Heart right ventricle (tissue), 16 donors: ENCODE results near the gene ABO. TPM values are rescaled to one million over a fixed set of nuclear protein-coding genes. Genes with fewer than 3 reads are reported as not detected.
"Not testable (repeated sequence)": the region's sequence is repeated elsewhere in the genome, so short reads cannot be mapped to it uniquely, and the experiment has no call there.

Experiments
- ATAC-seq, 8 donors: fragments of 200-7000 bp; cut with Tn5 transposase; one replicate each; pipeline ENCODE4 v1.9.1; 2020; ENCODE audit warnings: mild to moderate bottlenecking in 8 of 8, moderate library complexity in 8 of 8, moderate number of reproducible peaks in 1 of 8
- DNase-seq, 2 donors: peaks; one replicate each; pipeline ENCODE4 v3.0.0-alpha.2; 2020
- H3K27ac ChIP-seq, 10 donors: fragments of 200-600 bp; sonication (generic) in 2 of 10; one replicate each; pipeline versions ENCODE4 v1.5.0 to v1.8.0; 2020 to 2022; ENCODE audit warnings: mild to moderate bottlenecking in 3 of 10
- H3K27me3 ChIP-seq, 7 donors: fragments of 200-600 bp; one replicate each; pipeline ENCODE4 v1.8.0; 2021 to 2022; ENCODE audit warnings: mild to moderate bottlenecking in 2 of 7
- H3K36me3 ChIP-seq, 9 donors: fragments of 200-600 bp; sonication (generic) in 1 of 9; one replicate each; pipeline versions ENCODE4 v1.5.0 to v1.8.0; 2020 to 2022; ENCODE audit warnings: mild to moderate bottlenecking in 2 of 9
- H3K4me1 ChIP-seq, 9 donors: fragments of 200-600 bp; sonication (generic) in 1 of 9; one replicate each; pipeline versions ENCODE4 v1.5.0 to v1.8.0; 2020 to 2022; ENCODE audit warnings: mild to moderate bottlenecking in 4 of 9
- H3K4me3 ChIP-seq, 10 donors: fragments of 200-600 bp; sonication (generic) in 2 of 10; one replicate each; pipeline versions ENCODE4 v1.5.0 to v1.8.0; 2020 to 2022; ENCODE audit warnings: mild to moderate bottlenecking in 7 of 10, moderate library complexity in 2 of 10
- H3K9me3 ChIP-seq, 11 donors: fragments of 200-600 bp in 10 of 11; sonication (generic) in 2 of 11; one replicate each; pipeline versions ENCODE4 v1.5.0 to v1.8.0; 2013 to 2022; ENCODE audit warnings: mild to moderate bottlenecking in 2 of 11, control low read depth in 1 of 11, moderate library complexity in 1 of 11
- WGBS, 2 donors: extraction: QIAGEN DNeasy Blood & Tissue Kit; methylation state at CpG; one replicate each; pipeline ENCODE4 v1.1.7; 2013; ENCODE audit warnings: inconsistent platforms in 1 of 2; 5-methylcytosine and 5-hydroxymethylcytosine counted together
- intact Hi-C, 10 donors: fragments of 100-400 bp; cut with DNase I; formaldehyde crosslinking; loops; one replicate each; pipeline versions ENCODE4 v1.11.1 to v1.14.2; 2022
- polyA plus RNA-seq, 2 donors: library from polyadenylated mRNA; stranded (reverse); fragments of 200-250 nt; gene quantifications; one replicate each; pipeline ENCODE4 v1.2.3, GENCODE V29; 2013
- total RNA-seq, 10 donors: library from RNA; stranded (reverse); fragmentation: NEBNext Ultra II Directional in 3 of 10; extraction: Animal tissue kit (Norgen Biotek cat#: 25700) in 3 of 10; gene quantifications; one replicate each; pipeline versions ENCODE4 v1.2.1 to v1.2.4, GENCODE V29; 2021 to 2023
- TF ChIP-seq, protein P1 (sequence below), 9 donors: fragments of 200-600 bp; sonication (generic) in 2 of 9; IDR thresholded peaks; one replicate each; pipeline versions ENCODE4 v1.5.0 to v1.8.0; 2021 to 2022; ENCODE audit warnings: antibody characterized with exemption in 9 of 9, mild to moderate bottlenecking in 5 of 9, moderate library complexity in 1 of 9
- donor health status: Arrhythmogenic right ventricular cardiomyopathy.
- donor health status: ischemic (EF 13 %, LVEDD 7.1; RV severe dilation, severe dysfunction).
- donor health status: healthy with polysubstance abuse.
- donor health status: DM: no; HTN: yes; CAD: no.
- donor health status: DM: no; HTN: no; CAD: no.
- donor health status: ischemic (EF 25% LVEDD 6.9; RV normal size, moderate dysfunction).
- donor health status: ischemic (EF 25% LVEDD 5.7; RV mildly dilated, moderate dysfunction).
- donor health status: healthy.
- donor health status: DM: yes; HTN: yes; CAD: no.
- donor health status: Ischemic cardiomyopathy.
- donor health status: ischemic (EF 35%, LVEDD 5.7; RV mildly dilated, moderate dysfunction).
- donor health status: nonischemic (EF 11% LVEDD 7.7; RV severe dilation, severe dysfunction).
- donor health status: DM: yes; HTN: yes; CAD: no.
- donor health status: PGD.
- donor health status: ischemic (EF 29% LVEDD 5.4; RV normal size, mild dysfunction).
- donor health status: nonischemic (EF 23%, LVEDD 6.1; RV moderate dilation, normal function).

The ABO gene
- total and polyA plus RNA-seq, 12 donors = 0.25 to 2.9 (median 1.6) TPM

DNA sequence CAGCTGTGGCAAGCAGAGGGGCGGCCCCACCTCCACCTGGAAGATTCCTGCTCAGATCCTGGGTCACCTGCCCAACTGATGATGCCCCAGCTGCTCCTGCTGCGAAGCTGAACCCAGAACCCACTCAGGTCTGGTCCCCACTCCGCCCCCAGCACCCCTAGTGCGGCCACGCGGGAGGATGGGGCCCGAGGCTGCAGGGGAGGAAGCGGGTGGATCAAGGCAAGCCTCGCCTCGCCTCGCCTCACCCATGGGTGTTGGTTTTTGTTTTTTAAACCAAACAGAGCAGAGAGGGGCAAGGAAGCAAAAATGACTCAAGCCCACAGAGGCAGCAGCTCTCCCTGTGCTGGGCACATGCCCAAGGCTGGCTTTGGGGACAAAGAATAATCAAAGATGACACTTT, 23.2 kb downstream of the ABO start:
- Histone ChIP-seq H3K27ac (peak overlapping the region in 5 of 10 donors; percentile 55 to 65 (median 64)), H3K36me3 (peaks cover 0 to 4% (median 0%) of the 10 kb centered on the region in 9 donors), H3K4me3 (peak overlapping the region in 6 of 10 donors; percentile 14 to 36 (median 21)), H3K9me3 (peaks cover 0 to 11% (median 0%) of the 10 kb centered on the region in 11 donors), H3K4me1 (peaks cover 5 to 34% (median 15%) of the 10 kb centered on the region in 9 donors), H3K27me3 (peaks cover 0 to 9% (median 0%) of the 10 kb centered on the region in 7 donors)
- 85 to 87% methylated on average over 11 of the region's 11 CpGs for WGBS, 2 donors
- DNase-seq = no peak
- intact Hi-C loops = no loop called here
- peak in 2 of 8 donors; percentile 22 to 29 for ATAC-seq
- TF ChIP-seq, protein P1, sequence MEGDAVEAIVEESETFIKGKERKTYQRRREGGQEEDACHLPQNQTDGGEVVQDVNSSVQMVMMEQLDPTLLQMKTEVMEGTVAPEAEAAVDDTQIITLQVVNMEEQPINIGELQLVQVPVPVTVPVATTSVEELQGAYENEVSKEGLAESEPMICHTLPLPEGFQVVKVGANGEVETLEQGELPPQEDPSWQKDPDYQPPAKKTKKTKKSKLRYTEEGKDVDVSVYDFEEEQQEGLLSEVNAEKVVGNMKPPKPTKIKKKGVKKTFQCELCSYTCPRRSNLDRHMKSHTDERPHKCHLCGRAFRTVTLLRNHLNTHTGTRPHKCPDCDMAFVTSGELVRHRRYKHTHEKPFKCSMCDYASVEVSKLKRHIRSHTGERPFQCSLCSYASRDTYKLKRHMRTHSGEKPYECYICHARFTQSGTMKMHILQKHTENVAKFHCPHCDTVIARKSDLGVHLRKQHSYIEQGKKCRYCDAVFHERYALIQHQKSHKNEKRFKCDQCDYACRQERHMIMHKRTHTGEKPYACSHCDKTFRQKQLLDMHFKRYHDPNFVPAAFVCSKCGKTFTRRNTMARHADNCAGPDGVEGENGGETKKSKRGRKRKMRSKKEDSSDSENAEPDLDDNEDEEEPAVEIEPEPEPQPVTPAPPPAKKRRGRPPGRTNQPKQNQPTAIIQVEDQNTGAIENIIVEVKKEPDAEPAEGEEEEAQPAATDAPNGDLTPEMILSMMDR (IDR thresholded peaks at IDR 0.05) = no peak

DNA sequence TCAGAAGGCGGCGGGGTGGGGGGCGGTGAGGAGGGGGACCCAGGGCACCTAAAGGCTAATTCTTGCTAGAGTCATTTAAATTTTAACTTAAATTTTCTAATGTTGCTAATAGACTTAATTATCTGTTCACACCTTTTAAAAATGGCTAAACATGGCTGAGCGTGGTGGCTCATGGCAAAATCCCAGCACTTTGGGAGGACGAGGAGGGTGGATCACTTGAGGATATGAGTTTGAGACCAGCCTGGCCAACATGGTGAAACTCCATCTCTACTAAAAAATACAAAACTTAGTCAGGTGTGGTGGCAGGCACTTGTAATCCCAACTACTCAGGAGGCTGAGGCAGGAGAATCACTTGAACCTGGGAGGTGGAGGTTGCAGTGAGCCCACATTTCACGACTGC, 23.8 kb downstream of the ABO start:
- H3K36me3 ChIP-seq, ATAC-seq, intact Hi-C loops, H3K4me3 ChIP-seq, DNase-seq: not testable (repeated sequence)
- peaks cover under 1 to 29% (median 9%) of the 10 kb centered on the region in 9 donors for H3K4me1 ChIP-seq
- peaks cover 0 to 11% (median 0%) of the 10 kb centered on the region in 11 donors for H3K9me3 ChIP-seq
- 85 to 88% methylated on average over 6 of the region's 6 CpGs for WGBS, 2 donors
- peak overlapping the region in 1 of 10 donors; percentile 64 for H3K27ac ChIP-seq
- H3K27me3 ChIP-seq = peaks cover 0 to 14% (median 0%) of the 10 kb centered on the region in 7 donors

DNA sequence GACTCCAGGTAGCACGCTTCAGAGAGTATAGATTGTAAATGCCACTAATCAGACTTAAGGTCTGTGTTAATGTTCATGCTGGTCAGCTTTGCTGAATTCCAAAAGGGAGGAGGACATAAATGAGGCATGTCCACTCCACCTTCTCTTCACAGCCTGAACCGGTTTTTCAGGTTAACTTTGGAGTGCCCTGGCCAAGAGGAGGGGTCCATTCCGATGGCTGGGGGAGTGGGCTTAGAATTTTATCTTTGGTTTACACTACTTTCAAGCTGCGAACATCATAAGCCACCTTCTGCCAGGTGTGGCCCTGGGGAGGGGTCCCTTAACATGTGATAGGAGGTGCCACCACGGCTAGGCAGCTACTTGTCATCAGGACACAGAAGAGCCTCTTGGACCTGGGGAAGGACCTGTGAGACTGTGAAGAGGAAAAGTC, 24.2 kb downstream of the ABO start:
- ATAC-seq (no peak), DNase-seq (no peak)
- Histone ChIP-seq H3K27ac (no peak overlapping the region), H3K4me1 (peaks cover 0 to 24% (median 7%) of the 10 kb centered on the region in 9 donors), H3K27me3 (peaks cover 0 to 14% (median 0%) of the 10 kb centered on the region in 7 donors), H3K36me3 (peaks cover 0 to 4% (median 0%) of the 10 kb centered on the region in 9 donors), H3K9me3 (peaks cover 0 to 11% (median 0%) of the 10 kb centered on the region in 11 donors), H3K4me3 (no peak overlapping the region)
- WGBS, 2 donors = 69 to 77% methylated on average over 5 of the region's 5 CpGs
- TF ChIP-seq, protein P1 (IDR thresholded peaks at IDR 0.05) = no peak
- intact Hi-C loops = no loop called here

DNA sequence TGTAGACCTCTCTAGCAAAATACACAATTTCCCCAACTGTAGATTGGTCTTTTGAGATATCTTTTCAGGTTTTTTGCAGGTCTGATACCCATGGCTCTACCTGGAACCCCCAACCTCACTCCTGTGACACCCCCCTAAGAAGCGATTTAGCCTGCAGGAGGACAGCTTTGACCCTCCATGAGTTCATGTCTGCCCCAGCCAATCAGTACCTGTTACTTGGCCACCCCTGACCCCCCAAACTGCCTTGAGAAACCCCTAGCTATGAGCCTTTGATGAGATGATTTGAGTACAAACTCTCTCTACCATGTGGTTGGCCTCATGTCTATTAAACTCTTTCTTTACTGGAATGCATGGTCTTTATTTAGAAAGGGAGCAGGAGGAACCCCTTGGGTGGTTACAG, 25.7 kb downstream of the ABO start:
- H3K27me3 ChIP-seq = peaks cover 0 to 22% (median 0%) of the 10 kb centered on the region in 7 donors
- peaks cover 0 to 10% (median 0%) of the 10 kb centered on the region in 11 donors for H3K9me3 ChIP-seq
- intact Hi-C loops = no loop called here
- DNase-seq (no peak), ATAC-seq (no peak)
- H3K36me3 ChIP-seq = no peaks in the 10 kb centered on the region
- WGBS, 2 donors = 95 to 98% methylated on average over 1 of the region's 1 CpG
- no peak overlapping the region for H3K4me3 ChIP-seq
- TF ChIP-seq, protein P1 (IDR thresholded peaks at IDR 0.05) = no peak
- peaks cover 0 to 23% (median 7%) of the 10 kb centered on the region in 9 donors for H3K4me1 ChIP-seq
- no peak overlapping the region for H3K27ac ChIP-seq

DNA sequence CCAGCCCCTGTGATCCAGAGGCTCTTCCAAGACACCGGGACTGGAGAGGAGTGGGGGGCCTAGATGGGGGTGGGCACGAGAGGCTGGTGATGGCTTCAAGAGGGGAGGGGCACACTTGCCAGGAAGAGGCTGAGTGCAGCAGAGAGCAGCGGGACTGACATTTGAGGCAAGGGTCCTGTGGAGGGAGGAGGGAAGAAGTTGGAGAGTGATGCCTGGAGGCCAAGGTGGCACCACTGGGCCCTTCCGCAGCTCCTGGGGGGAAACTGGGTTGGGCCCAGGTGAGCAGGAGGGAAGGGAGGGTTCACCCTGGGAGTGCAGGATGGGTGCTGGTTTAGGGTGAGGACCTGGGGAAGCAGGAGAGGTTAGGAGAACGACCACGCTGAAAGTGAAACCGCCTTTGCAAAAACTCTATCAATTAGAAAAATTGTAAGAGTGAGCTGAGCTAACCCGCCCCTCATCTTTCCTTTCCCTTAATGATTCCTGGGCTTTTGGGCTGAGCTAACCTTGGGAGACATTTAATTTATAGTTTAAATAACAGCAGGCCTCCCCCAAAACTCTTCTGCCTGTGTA, 26.2 kb downstream of the ABO start:
- peaks cover 0 to 22% (median 0%) of the 10 kb centered on the region in 7 donors for H3K27me3 ChIP-seq
- 90 to 92% methylated on average over 8 of the region's 8 CpGs for WGBS, 2 donors

More for the DNA sequence above, 26.2 kb downstream of the ABO start:
- Histone ChIP-seq H3K4me3 (no peak overlapping the region), H3K36me3 (no peaks in the 10 kb centered on the region), H3K27ac (no peak overlapping the region), H3K4me1 (peaks cover 0 to 23% (median 7%) of the 10 kb centered on the region in 9 donors), H3K9me3 (peaks cover 0 to 5% (median 0%) of the 10 kb centered on the region in 11 donors)
- no peak for ATAC-seq
- intact Hi-C loops = no loop called here
- DNase-seq = no peak
- TF ChIP-seq, protein P1 (IDR thresholded peaks at IDR 0.05) = no peak
